ENCODE data around the gene CCNJL.

- TF ChIP-seq, protein P1, sequence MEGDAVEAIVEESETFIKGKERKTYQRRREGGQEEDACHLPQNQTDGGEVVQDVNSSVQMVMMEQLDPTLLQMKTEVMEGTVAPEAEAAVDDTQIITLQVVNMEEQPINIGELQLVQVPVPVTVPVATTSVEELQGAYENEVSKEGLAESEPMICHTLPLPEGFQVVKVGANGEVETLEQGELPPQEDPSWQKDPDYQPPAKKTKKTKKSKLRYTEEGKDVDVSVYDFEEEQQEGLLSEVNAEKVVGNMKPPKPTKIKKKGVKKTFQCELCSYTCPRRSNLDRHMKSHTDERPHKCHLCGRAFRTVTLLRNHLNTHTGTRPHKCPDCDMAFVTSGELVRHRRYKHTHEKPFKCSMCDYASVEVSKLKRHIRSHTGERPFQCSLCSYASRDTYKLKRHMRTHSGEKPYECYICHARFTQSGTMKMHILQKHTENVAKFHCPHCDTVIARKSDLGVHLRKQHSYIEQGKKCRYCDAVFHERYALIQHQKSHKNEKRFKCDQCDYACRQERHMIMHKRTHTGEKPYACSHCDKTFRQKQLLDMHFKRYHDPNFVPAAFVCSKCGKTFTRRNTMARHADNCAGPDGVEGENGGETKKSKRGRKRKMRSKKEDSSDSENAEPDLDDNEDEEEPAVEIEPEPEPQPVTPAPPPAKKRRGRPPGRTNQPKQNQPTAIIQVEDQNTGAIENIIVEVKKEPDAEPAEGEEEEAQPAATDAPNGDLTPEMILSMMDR (IDR thresholded peaks at IDR 0.05; ENCODE audit: control extremely low read depth in 1 of 3, insufficient read depth in 1 of 3, low read depth in 1 of 3, low read length in 3 of 3), result no peak
- no peak for TF ChIP-seq EP300 (IDR thresholded peaks at IDR 0.05; ENCODE audit: borderline replicate concordance in 1 of 2, low read depth in 2 of 2, low read length in 2 of 2)
- TF ChIP-seq SRF (IDR thresholded peaks at IDR 0.05; ENCODE audit: low read depth, low read length), result no peak
- TF ChIP-seq PHF8 (conservative IDR thresholded peaks at IDR 0.05; ENCODE audit: low read depth, low read length), result no peak
- TF ChIP-seq POLR2A (IDR thresholded peaks at IDR 0.05; ENCODE audit: control extremely low read depth in 1 of 2, low read depth in 2 of 2, low read length in 2 of 2), result no peak
- TF ChIP-seq HDAC6 (IDR thresholded peaks at IDR 0.05; ENCODE audit: low read depth, low read length), result no peak
- TF ChIP-seq MAX (IDR thresholded peaks at IDR 0.05), result no peak
- TF ChIP-seq YY1 (IDR thresholded peaks at IDR 0.05; ENCODE audit: low read depth, low read length), result no peak
- TF ChIP-seq CHD2 (IDR thresholded peaks at IDR 0.05; ENCODE audit: low read length), result no peak
- TF ChIP-seq EZH2 (IDR thresholded peaks at IDR 0.05; ENCODE audit: low read depth, low read length, severe bottlenecking), result no peak
- no peak for TF ChIP-seq POLR2AphosphoS5 (IDR thresholded peaks at IDR 0.05; ENCODE audit: low read depth, low read length)
Measured at GRCh38 chr5:160219356-160219755, 93.0 kb downstream of the CCNJL start.

Data from H1 (cell line).